Testis (tissue), 2 donors: ENCODE measurements around the gene TBC1D22A.

Experiments
- CTCF ChIP-seq, 3 experiments: fragments of 450-650 bp in 2 of 3; fragments of 200-600 bp in 1 of 3; sonication (generic) in 1 of 3; IDR thresholded peaks; one replicate each; pipeline ENCODE4 v1.5.1; 2016 to 2019; ENCODE audit warnings: antibody characterized with exemption in 3 of 3, mild to moderate bottlenecking in 2 of 3, moderate library complexity in 1 of 3
- POLR2A ChIP-seq: fragments of 450-650 bp; IDR thresholded peaks from one replicate; pipeline ENCODE4 v1.6.1; 2017; ENCODE audit warnings: antibody characterized with exemption, mild to moderate bottlenecking, moderate library complexity

GRCh38 chr22:46954781-46955180 is 192.3 kb downstream of the TBC1D22A start:
- TF ChIP-seq CTCF (IDR thresholded peaks at IDR 0.05) (no peak), POLR2A (no peak)
